ENCODE measurements around the gene TMEM232. TPM values are rescaled to one million over a fixed set of nuclear protein-coding genes. Genes with fewer than 3 reads are reported as not detected.
A peak's percentile ranks its signal among the peaks of the same experiment; 100 is the strongest.

TMEM232 gene
- total RNA-seq, 4 donors from 2014 or later = 1.3 to 19.3 (median 7.1) TPM; not detected in 1

- intact Hi-C loops (cut with DNase I; ENCODE audit: low total_unique reads) = no loop called here
- no peaks in the 10 kb centered on the region for H3K4me1 ChIP-seq
- TF ChIP-seq POLR2A (IDR thresholded peaks at IDR 0.05) (no peak), CTCF (IDR thresholded peaks at IDR 0.05) (no peak)
- no peaks in the 10 kb centered on the region for H3K9me3 ChIP-seq
- H3K27ac ChIP-seq = no peak overlapping the region
- no peak overlapping the region for H3K4me3 ChIP-seq
- no peaks in the 10 kb centered on the region for H3K27me3 ChIP-seq
- H3K36me3 ChIP-seq = no peaks in the 10 kb centered on the region
- DNase-seq = no peak
Observed at GRCh38 chr5:110631236-110631635, 95.2 kb downstream of the TMEM232 start.

- intact Hi-C loops (cut with DNase I; ENCODE audit: low total_unique reads) = no loop called here
- no peaks in the 10 kb centered on the region for H3K9me3 ChIP-seq
- H3K4me3 ChIP-seq = no peak overlapping the region
- no peak for TF ChIP-seq CTCF (IDR thresholded peaks at IDR 0.05)
- TF ChIP-seq POLR2A (IDR thresholded peaks at IDR 0.05) = no peak
- no peak for DNase-seq
- H3K27me3 ChIP-seq = no peaks in the 10 kb centered on the region
- H3K4me1 ChIP-seq = no peaks in the 10 kb centered on the region
- H3K27ac ChIP-seq = no peak overlapping the region
- no peaks in the 10 kb centered on the region for H3K36me3 ChIP-seq
Observed at GRCh38 chr5:110630350-110630749, 96.1 kb downstream of the TMEM232 start.

- Histone ChIP-seq H3K4me1 (no peaks in the 10 kb centered on the region), H3K9me3 (no peaks in the 10 kb centered on the region), H3K27me3 (no peaks in the 10 kb centered on the region), H3K36me3 (no peaks in the 10 kb centered on the region), H3K27ac (no peak overlapping the region), H3K4me3 (no peak overlapping the region)
- DNase-seq = no peak
- intact Hi-C loops (cut with DNase I; ENCODE audit: low total_unique reads) = no loop called here
- peak in 2 of 4 experiments; percentile 32 to 38 for TF ChIP-seq CTCF (IDR thresholded peaks at IDR 0.05)
- TF ChIP-seq POLR2A (IDR thresholded peaks at IDR 0.05) = no peak
Observed at GRCh38 chr5:110625376-110625999, 101.0 kb downstream of the TMEM232 start.

GRCh38 chr5:110623874-110624273 is 102.6 kb downstream of the TMEM232 start:
- Histone ChIP-seq H3K27me3 (no peaks in the 10 kb centered on the region), H3K27ac (no peak overlapping the region), H3K9me3 (no peaks in the 10 kb centered on the region), H3K36me3 (no peaks in the 10 kb centered on the region), H3K4me3 (no peak overlapping the region), H3K4me1 (no peaks in the 10 kb centered on the region)
- intact Hi-C loops (cut with DNase I; ENCODE audit: low total_unique reads) = no loop called here
- no peak for TF ChIP-seq CTCF (IDR thresholded peaks at IDR 0.05)
- no peak for TF ChIP-seq POLR2A (IDR thresholded peaks at IDR 0.05)
- DNase-seq = no peak

- H3K27ac ChIP-seq = no peak overlapping the region
- no peaks in the 10 kb centered on the region for H3K27me3 ChIP-seq
- DNase-seq = no peak
- no peaks in the 10 kb centered on the region for H3K36me3 ChIP-seq
- intact Hi-C loops (cut with DNase I; ENCODE audit: low total_unique reads) = no loop called here
- H3K9me3 ChIP-seq = peaks cover 0 to 8% of the 10 kb centered on the region in 2 donors
- H3K4me3 ChIP-seq = no peak overlapping the region
- TF ChIP-seq POLR2A (IDR thresholded peaks at IDR 0.05) = no peak
- no peak for TF ChIP-seq CTCF (IDR thresholded peaks at IDR 0.05)
- no peaks in the 10 kb centered on the region for H3K4me1 ChIP-seq
Observed at GRCh38 chr5:110618941-110619340, 107.5 kb downstream of the TMEM232 start.
